ENCODE measurements around the gene GMFB. TPM values are rescaled to one million over a fixed set of nuclear protein-coding genes. Genes with fewer than 3 reads are reported as not detected.
A peak's percentile ranks its signal among the peaks of the same experiment; 100 is the strongest.

GMFB gene
- total RNA-seq, 1 donor from 2014 or later, result 67.1 TPM

DNA sequence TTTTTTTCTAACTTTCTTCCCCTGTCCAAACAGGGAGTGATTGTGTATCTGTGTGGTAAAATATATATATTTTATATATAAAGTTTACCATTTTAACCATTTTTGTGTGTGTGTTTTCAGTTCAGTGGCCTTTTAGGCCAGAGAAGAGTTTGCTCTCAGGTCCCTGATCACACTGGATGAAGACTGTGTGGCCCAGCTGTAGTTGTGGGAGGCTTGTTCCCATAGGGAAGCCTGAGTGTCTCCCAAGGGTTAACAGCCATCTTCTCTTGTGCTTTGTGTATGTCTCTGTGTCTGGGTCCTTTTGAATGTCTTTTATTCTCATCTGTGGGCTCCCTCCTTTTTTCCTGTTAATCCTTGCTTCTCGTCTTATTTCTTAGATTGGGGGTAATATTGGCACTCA lies 44.3 kb upstream of the GMFB start:
- no peak overlapping the region for H3K4me3 Mint-ChIP-seq (ENCODE audit: unreplicated experiment)
- DNase-seq, result no peak
- no peaks in the 10 kb centered on the region for H3K27me3 Mint-ChIP-seq (ENCODE audit: unreplicated experiment)
- TF ChIP-seq, protein P1, sequence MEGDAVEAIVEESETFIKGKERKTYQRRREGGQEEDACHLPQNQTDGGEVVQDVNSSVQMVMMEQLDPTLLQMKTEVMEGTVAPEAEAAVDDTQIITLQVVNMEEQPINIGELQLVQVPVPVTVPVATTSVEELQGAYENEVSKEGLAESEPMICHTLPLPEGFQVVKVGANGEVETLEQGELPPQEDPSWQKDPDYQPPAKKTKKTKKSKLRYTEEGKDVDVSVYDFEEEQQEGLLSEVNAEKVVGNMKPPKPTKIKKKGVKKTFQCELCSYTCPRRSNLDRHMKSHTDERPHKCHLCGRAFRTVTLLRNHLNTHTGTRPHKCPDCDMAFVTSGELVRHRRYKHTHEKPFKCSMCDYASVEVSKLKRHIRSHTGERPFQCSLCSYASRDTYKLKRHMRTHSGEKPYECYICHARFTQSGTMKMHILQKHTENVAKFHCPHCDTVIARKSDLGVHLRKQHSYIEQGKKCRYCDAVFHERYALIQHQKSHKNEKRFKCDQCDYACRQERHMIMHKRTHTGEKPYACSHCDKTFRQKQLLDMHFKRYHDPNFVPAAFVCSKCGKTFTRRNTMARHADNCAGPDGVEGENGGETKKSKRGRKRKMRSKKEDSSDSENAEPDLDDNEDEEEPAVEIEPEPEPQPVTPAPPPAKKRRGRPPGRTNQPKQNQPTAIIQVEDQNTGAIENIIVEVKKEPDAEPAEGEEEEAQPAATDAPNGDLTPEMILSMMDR (IDR thresholded peaks at IDR 0.05; ENCODE audit: partially characterized antibody, unreplicated experiment), result no peak
- H3K36me3 Mint-ChIP-seq (ENCODE audit: unreplicated experiment), result no peaks in the 10 kb centered on the region
- H3K9me3 Mint-ChIP-seq (ENCODE audit: unreplicated experiment), result no peaks in the 10 kb centered on the region
- H3K27ac Mint-ChIP-seq (ENCODE audit: unreplicated experiment), result no peak overlapping the region
- H3K4me1 Mint-ChIP-seq (ENCODE audit: low read depth, unreplicated experiment), result no peaks in the 10 kb centered on the region

DNA sequence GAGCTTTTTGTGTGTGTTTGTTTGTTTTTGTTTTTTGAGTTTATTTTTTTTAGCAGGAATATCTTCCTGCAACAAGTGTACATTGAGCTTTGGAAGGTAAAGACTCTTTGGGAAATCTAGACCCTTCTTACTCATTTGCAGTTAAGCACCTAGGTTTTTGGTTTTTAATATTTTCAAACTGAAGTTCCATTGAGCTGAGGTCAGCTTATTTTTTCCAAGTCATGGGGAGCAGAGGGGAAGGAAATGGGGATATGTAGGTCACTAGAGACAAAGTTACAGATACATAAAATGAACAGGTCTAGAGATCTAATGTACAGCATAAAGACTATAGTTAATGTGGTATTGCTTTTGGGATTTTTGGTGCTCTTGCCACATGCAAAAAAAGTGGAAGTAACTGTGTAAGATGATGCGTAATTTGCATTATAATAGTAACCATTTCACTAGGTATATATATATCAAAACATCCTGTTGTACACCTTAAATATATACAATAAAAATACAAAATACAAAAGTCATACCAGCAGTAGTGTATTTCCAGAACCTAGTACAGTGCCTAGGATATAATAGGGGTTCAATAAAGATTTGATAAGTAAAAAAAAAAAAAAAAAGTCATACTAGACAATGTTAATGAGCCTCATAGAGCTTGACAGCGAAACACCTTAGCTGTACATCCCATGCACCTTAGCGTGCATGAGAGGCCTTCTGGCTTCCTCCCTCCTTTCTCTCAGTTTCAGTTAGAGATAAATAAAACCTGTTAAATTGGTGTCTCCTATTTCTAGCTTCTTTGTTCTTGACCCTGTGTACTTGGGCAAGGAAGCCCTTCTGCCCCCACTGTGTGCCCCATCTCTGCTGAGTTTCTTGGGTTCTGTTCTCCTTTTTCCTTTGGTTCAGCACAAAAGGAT lies 43.6 kb upstream of the GMFB start:
- H3K27ac Mint-ChIP-seq (ENCODE audit: unreplicated experiment), result peak overlapping the region; percentile 12
- H3K36me3 Mint-ChIP-seq (ENCODE audit: unreplicated experiment), result no peaks in the 10 kb centered on the region
- H3K4me1 Mint-ChIP-seq (ENCODE audit: low read depth, unreplicated experiment), result no peaks in the 10 kb centered on the region
- TF ChIP-seq, protein P1 (IDR thresholded peaks at IDR 0.05; ENCODE audit: partially characterized antibody, unreplicated experiment), result no peak
- no peaks in the 10 kb centered on the region for H3K27me3 Mint-ChIP-seq (ENCODE audit: unreplicated experiment)
- H3K9me3 Mint-ChIP-seq (ENCODE audit: unreplicated experiment), result no peaks in the 10 kb centered on the region
- H3K4me3 Mint-ChIP-seq (ENCODE audit: unreplicated experiment), result no peak overlapping the region
- DNase-seq, result no peak

DNA sequence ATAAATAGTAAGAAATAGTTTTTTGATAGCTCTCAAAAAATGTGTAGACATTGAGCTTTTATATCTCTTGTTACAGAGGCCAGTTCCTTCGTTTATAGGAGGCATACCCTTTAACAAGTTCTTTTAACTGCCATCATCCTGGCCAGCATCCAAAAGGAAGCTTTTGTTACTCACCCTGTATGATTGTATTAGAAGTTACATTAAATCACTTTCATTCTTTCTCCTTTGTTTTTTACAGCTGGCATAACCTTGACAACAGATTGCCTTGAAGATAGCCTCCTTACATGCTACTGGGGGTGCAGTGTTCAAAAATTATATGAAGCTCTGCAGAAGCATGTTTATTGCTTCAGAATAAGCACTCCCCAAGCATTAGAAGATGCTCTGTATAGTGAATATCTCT lies 41.0 kb upstream of the GMFB start:
- Mint-ChIP-seq H3K27me3 (ENCODE audit: unreplicated experiment) (no peaks in the 10 kb centered on the region), H3K4me1 (ENCODE audit: low read depth, unreplicated experiment) (no peaks in the 10 kb centered on the region), H3K9me3 (ENCODE audit: unreplicated experiment) (no peaks in the 10 kb centered on the region), H3K27ac (ENCODE audit: unreplicated experiment) (no peak overlapping the region), H3K4me3 (ENCODE audit: unreplicated experiment) (no peak overlapping the region), H3K36me3 (ENCODE audit: unreplicated experiment) (no peaks in the 10 kb centered on the region)
- TF ChIP-seq, protein P1 (IDR thresholded peaks at IDR 0.05; ENCODE audit: partially characterized antibody, unreplicated experiment), result no peak
- no peak for DNase-seq

DNA sequence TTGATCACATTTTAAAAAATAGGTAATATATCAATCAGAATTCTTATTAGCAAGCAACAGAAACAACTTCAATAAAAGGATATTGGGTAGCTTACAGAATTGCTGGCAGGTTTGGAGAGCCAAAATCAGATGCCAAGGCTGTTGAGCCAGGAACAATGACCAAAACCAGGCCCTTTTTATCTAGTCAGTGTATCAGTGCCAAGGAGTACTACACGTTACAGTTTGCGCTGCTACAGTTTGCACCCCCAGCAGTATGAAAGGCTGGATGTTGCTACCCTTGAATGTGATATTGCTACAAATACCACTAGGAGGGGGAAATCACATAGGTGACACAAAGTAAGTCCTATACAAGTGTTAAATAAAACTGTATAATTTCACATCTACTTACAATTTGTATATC lies 40.2 kb upstream of the GMFB start:
- Mint-ChIP-seq H3K36me3 (ENCODE audit: unreplicated experiment) (no peaks in the 10 kb centered on the region), H3K4me1 (ENCODE audit: low read depth, unreplicated experiment) (peaks cover under 1% of the 10 kb centered on the region), H3K27me3 (ENCODE audit: unreplicated experiment) (no peaks in the 10 kb centered on the region), H3K9me3 (ENCODE audit: unreplicated experiment) (no peaks in the 10 kb centered on the region), H3K27ac (ENCODE audit: unreplicated experiment) (no peak overlapping the region), H3K4me3 (ENCODE audit: unreplicated experiment) (no peak overlapping the region)
- no peak for DNase-seq
- TF ChIP-seq, protein P1 (IDR thresholded peaks at IDR 0.05; ENCODE audit: partially characterized antibody, unreplicated experiment), result no peak

DNA sequence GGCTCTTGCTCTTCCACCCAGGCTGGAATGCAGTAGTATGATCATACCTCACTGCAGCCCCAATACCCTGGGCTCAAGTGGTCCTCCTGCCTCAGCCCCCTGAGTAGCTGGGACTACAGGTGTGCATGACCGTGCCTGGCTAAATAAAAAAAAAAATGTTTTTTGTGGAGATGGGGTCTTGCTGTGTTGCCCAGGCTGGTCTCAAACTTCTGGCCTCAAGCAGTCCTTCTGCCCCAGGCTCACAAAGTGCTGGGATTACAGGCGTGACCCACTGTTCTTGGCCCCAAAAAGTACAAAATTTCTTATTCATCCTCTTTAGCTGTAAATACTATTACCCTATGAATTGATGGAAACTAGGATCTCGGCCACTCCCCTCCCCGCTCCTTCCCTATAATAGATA lies 35.6 kb upstream of the GMFB start:
- Mint-ChIP-seq H3K36me3 (ENCODE audit: unreplicated experiment) (no peaks in the 10 kb centered on the region), H3K4me1 (ENCODE audit: low read depth, unreplicated experiment) (peaks cover 3% of the 10 kb centered on the region), H3K9me3 (ENCODE audit: unreplicated experiment) (no peaks in the 10 kb centered on the region), H3K4me3 (ENCODE audit: unreplicated experiment) (no peak overlapping the region), H3K27me3 (ENCODE audit: unreplicated experiment) (no peaks in the 10 kb centered on the region), H3K27ac (ENCODE audit: unreplicated experiment) (no peak overlapping the region)
- DNase-seq, result no peak
- TF ChIP-seq, protein P1 (IDR thresholded peaks at IDR 0.05; ENCODE audit: partially characterized antibody, unreplicated experiment), result no peak
